PC-9 (cell line): ENCODE data around the gene CCDC85C.

Experiments used
- EZH2 ChIP-seq: fragments of 200-600 bp; sonication (generic); IDR thresholded peaks from 2 replicates; pipeline ENCODE4 v1.8.0; 2017; ENCODE audit warnings: antibody characterized with exemption, low read depth
- TF ChIP-seq, protein P1 (sequence below): fragments of 200-600 bp; sonication (generic); conservative IDR thresholded peaks from 2 replicates; pipeline ENCODE4 v1.6.1; 2017; ENCODE audit warnings: mixed run types, antibody characterized with exemption, mild to moderate bottlenecking, moderate library complexity

DNA sequence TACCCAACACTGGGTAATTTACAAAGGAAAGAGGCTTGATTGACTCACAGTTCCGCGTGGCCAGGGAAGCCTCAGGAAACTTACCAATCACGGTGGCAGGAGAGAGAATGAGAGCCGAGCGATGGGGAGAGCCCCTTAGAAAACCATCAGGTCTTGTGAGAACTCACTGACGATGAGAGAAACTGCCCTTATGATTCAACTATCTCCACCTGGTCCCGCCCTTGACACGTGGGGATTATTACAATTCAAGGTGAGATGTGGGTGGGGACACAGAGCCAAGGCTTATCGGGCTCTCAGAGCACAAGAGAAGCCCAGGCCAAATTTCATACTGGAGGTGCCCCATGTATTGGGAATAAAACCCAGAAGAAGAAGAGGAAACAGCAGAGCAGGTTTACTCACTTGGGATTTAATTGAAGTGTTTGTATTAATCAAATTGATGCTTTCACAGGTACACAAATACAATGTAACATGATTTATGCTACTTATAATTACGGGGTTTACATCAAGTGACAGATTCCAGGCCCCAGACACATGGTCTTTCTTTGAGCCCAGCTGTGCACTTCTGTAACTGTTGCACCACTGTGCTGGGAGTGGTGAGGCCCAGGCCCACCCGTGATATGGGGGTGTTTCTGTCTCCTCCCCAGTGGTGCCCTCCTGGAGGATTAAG, 8.2 kb upstream of the CCDC85C start:
- TF ChIP-seq, protein P1, sequence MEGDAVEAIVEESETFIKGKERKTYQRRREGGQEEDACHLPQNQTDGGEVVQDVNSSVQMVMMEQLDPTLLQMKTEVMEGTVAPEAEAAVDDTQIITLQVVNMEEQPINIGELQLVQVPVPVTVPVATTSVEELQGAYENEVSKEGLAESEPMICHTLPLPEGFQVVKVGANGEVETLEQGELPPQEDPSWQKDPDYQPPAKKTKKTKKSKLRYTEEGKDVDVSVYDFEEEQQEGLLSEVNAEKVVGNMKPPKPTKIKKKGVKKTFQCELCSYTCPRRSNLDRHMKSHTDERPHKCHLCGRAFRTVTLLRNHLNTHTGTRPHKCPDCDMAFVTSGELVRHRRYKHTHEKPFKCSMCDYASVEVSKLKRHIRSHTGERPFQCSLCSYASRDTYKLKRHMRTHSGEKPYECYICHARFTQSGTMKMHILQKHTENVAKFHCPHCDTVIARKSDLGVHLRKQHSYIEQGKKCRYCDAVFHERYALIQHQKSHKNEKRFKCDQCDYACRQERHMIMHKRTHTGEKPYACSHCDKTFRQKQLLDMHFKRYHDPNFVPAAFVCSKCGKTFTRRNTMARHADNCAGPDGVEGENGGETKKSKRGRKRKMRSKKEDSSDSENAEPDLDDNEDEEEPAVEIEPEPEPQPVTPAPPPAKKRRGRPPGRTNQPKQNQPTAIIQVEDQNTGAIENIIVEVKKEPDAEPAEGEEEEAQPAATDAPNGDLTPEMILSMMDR = no peak
- TF ChIP-seq EZH2 = no peak
